Measurements from ENCODE around the gene WSB2.
"Not testable (repeated sequence)": the region's sequence is repeated elsewhere in the genome, so short reads cannot be mapped to it uniquely, and the experiment has no call there.

WSB2 gene

DNA sequence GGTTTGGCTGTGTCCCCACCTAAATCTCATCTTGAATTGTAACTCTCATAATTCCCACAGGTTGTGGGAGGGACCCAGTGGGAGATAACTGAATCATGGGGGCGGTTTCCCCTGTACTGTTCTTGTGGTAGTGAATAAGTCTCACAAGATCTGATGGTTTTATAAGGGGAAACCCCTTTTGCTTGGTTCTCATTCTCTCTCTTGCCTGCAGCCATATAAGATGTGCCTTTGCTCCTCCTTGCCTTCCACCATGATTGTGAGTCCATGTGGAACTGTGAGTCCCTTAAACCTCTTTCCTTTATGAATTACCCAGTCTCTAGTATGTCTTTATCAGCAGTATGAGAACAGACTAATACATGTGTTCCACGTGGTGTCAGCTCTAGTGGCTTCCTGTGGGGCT, 61.2 kb downstream of the WSB2 start:
- DNase-seq (ENCODE audit: low read depth in 3 of 3, low spot score in 1 of 3): not testable (repeated sequence)

DNA sequence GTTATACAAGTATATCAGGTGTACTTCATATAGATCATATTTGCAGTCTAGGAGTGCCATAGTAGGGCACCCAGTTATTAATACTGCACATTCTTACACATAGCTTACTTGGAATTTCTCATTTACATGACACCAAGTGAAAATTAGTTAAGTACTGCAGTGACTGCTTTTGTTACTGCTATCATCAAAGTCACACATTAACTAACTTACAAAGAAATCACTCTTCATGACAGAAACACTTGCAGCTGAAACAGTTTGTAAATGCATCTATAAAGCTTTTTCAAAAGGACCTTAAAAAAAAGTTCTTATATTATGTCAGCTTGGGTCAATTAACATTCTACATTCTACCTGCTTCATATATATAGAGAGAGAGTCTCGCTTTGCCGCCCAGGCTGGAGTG, 62.3 kb downstream of the WSB2 start:
- DNase-seq (ENCODE audit: low read depth in 3 of 3, low spot score in 1 of 3): no peak

DNA sequence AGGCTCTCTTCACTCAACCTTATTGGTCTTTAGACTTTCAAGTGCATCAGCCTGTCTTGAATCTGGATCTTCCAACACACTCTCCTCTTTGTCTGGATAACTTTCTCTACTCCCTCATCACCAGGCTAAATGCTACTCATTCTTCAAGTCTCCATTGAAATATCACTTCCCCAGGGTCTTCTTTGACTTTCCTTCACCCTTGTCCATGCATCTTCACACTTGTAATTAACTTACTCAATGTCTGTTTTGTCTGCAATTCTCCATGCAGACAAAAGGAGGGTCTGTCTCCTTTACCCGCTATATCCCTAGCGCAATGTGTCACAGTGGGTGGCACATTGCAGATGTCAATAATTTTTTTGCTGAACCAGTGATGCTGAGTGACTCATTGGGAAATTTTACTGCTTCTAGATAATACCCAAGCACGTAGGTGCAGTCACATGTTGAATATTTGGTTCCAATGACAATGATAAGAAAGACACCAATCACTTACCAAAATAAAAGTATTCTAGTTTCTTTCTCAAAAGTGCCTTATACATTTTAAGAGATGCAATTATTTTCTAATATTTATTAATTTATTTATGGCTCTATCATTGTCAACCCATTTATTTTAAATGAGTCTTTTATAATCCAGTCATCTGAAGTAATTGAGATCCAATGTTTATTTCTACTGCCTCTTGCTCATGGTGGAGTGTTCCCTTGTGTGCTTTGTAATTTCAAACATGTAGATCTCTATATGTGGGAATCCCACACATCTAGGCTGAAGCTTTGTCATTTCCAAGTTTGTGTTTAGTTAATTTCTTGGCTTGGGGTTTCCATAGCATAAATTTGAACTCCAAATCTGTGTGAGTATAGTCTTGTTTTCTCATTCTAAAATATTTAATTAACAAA, 66.2 kb downstream of the WSB2 start:
- DNase-seq (ENCODE audit: low read depth in 3 of 3, low spot score in 1 of 3): no peak

DNA sequence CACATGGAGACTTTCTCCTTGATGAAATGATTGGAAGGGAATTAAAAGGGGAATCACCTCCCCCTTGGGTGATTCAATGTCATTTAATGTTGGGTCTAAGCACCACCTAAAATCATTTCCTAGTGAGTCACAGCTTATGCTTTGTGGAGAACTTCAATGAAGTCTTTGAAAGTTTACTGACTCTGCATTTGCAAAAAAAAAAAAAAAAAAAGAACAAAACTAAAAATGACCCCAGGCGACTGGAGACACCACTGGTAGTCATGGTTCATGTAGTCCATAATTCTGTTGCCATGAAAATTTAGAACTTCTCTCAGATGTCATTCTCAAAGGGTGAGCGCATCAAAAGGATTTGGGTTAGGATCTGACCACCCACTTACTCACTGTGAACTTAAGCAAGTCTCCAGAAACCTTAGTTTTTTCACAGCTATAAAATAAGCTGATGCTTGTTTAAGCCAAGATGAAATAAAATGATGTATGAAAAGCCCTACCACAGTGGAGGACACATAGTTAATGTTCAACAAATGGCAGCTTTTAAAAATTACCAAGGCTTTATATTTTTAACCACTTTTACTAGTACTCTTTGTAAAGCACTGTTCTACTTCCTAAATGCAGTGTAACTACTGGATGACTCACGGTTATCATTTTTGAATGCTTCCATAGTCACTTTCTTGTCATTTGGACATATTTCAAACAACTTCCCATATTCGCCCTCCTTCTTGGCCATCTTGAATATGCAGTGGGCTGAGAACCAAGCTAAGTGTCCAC, 74.1 kb downstream of the WSB2 start:
- no peak for DNase-seq (ENCODE audit: low read depth in 3 of 3, low spot score in 1 of 3)

DNA sequence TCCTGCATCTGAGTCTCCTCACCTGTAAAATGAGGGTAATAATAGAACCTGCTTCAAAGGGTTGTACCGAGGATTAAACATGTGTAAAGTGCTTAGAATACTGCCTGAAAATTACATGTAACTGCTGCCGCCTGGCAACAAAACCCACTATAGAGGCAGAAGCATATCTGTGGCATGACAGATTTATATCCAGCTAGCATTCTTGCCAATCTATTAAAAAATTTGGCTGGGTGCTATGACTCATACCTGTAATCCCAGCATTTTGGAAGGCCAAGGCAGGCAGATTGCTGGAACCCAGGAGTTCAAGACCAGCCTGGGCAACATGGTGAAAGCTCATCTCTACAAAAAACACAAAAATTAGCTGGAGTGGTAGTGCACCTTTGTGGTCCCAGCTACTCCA, 75.8 kb downstream of the WSB2 start:
- no peak for DNase-seq (ENCODE audit: low read depth in 3 of 3, low spot score in 1 of 3)

Measured in stimulated activated CD4-positive, alpha-beta T cell treated with anti-CD3 and anti-CD28 coated beads, TNF-alpha, amount 100 ng/mL, for 1 hour (primary cell).